Endothelial cell of umbilical vein (primary cell): Measurements from ENCODE around the gene RANBP2. TPM values are rescaled to one million over a fixed set of nuclear protein-coding genes. Genes with fewer than 3 reads are reported as not detected.
"Not testable (repeated sequence)": the region's sequence is repeated elsewhere in the genome, so short reads cannot be mapped to it uniquely, and the experiment has no call there.

Experiments used
- BruUV-seq: library from RNA; stranded (reverse); fragments of 400-500 nt; replicated peaks from 2 replicates; lab custom pipeline; 2021; lab: Mats Ljungman, UMichigan
- CTCF ChIA-PET: fragments of 300-600, 350-600 bp; sonication (Branson Sonifier 250); formaldehyde crosslinking; loops from one replicate; lab custom pipeline; 2021; ENCODE audit warnings: antibody characterized with exemption, inconsistent platforms; lab: Charles Lee
- POLR2A ChIA-PET: fragments of 300-600, 350-600 bp; sonication (Branson Sonifier 250); formaldehyde crosslinking; loops from one replicate; lab custom pipeline; 2021; ENCODE audit warnings: antibody characterized with exemption, inconsistent platforms; lab: Charles Lee
- DNase-seq: peaks from one replicate; pipeline ENCODE4 v3.0.0-alpha.2; 2011; ENCODE audit warnings: low read depth, low spot score
- FAIRE-seq: peaks from 2 replicates; lab custom pipeline; 2011; peaks lifted over from hg19 to GRCh38; lab: Jason Lieb, UNC
- H2AFZ ChIP-seq: 2 replicates; pipeline ENCODE4 v1.6.0; 2012; ENCODE audit warnings: low read depth, low read length, control low read depth, inconsistent platforms
- H3K27ac ChIP-seq: 2 replicates; pipeline ENCODE4 v1.5.1; 2011; ENCODE audit warnings: low read depth, mild to moderate bottlenecking, control low read depth, low read length, moderate library complexity; ENCODE audit not compliant: insufficient read depth
- H3K27me3 ChIP-seq, 2 experiments: 2 replicates each; pipeline versions ENCODE4 v1.6.0 to v1.6.1; 2011; ENCODE audit warnings: low read length in 2 of 2, mixed read lengths in 1 of 2; ENCODE audit not compliant: control insufficient read depth in 2 of 2, insufficient read depth in 2 of 2
- H3K36me3 ChIP-seq, 2 experiments: 2 replicates in 1 of 2; 3 replicates in 1 of 2; pipeline ENCODE4 v1.5.1; 2011; ENCODE audit warnings: low read length in 2 of 2, mild to moderate bottlenecking in 1 of 2, moderate library complexity in 1 of 2; ENCODE audit not compliant: control insufficient read depth in 2 of 2, insufficient read depth in 2 of 2; ENCODE audit errors: extremely low read depth in 1 of 2
- H3K4me1 ChIP-seq: 3 replicates; pipeline ENCODE4 v1.5.1; 2011; ENCODE audit warnings: mild to moderate bottlenecking, low read length; ENCODE audit not compliant: control insufficient read depth, insufficient read depth; ENCODE audit errors: extremely low read depth
- H3K4me2 ChIP-seq: 2 replicates; pipeline ENCODE4 v1.6.1; 2011; ENCODE audit warnings: low read length, control low read depth, mixed read lengths; ENCODE audit not compliant: insufficient read depth
- H3K4me3 ChIP-seq, 3 experiments: fragments of 200-600 bp in 1 of 3; sonication (generic), shearing (Covaris generic) in 1 of 3; replicated peaks in 1 of 3; 2 replicates each; pipeline ENCODE4 v1.5.1; 2011 to 2016; ENCODE audit warnings: control low read depth in 3 of 3, low read length in 3 of 3, mild to moderate bottlenecking in 2 of 3, inconsistent platforms in 1 of 3, low read depth in 1 of 3, moderate library complexity in 1 of 3; ENCODE audit not compliant: insufficient read depth in 1 of 3
- H3K79me2 ChIP-seq: 2 replicates; pipeline ENCODE4 v1.6.0; 2012; ENCODE audit warnings: low read length, inconsistent platforms; ENCODE audit not compliant: control insufficient read depth, insufficient read depth
- H3K9ac ChIP-seq: replicated peaks from 2 replicates; pipeline ENCODE3; 2011; ENCODE audit warnings: low read length, control low read depth; ENCODE audit not compliant: insufficient read depth; ENCODE audit errors: extremely low read depth
- H3K9me1 ChIP-seq: replicated peaks from 3 replicates; pipeline ENCODE4 v1.6.0; 2011; ENCODE audit warnings: mild to moderate bottlenecking, low read length; ENCODE audit not compliant: control insufficient read depth, insufficient read depth; ENCODE audit errors: extremely low read depth
- H3K9me3 ChIP-seq: replicated peaks from 2 replicates; pipeline ENCODE4 v1.5.1; 2012; ENCODE audit warnings: low read length, inconsistent platforms; ENCODE audit not compliant: control insufficient read depth, insufficient read depth
- H4K20me1 ChIP-seq: replicated peaks from 2 replicates; pipeline ENCODE3; 2011; ENCODE audit warnings: mild to moderate bottlenecking, low read length; ENCODE audit not compliant: control insufficient read depth, insufficient read depth; ENCODE audit errors: extremely low read depth
- CTCF ChIP-seq, 2 donors: IDR thresholded peaks; 1 replicate in 1 of 2; 2 replicates in 1 of 2; pipeline ENCODE4 v1.5.1; 2011; ENCODE audit warnings: low read length in 2 of 2, mild to moderate bottlenecking in 2 of 2, moderate library complexity in 2 of 2, control low read depth in 1 of 2, inconsistent platforms in 1 of 2, low read depth in 1 of 2; ENCODE audit not compliant: insufficient read depth in 1 of 2; ENCODE audit errors: extremely low read depth in 1 of 2
- EZH2 ChIP-seq: IDR thresholded peaks from 2 replicates; pipeline ENCODE4 v1.6.1; 2012; ENCODE audit warnings: borderline replicate concordance, low read depth, mild to moderate bottlenecking, moderate library complexity, low read length, inconsistent platforms; ENCODE audit not compliant: severe bottlenecking
- FOS ChIP-seq: IDR thresholded peaks from 2 replicates; pipeline ENCODE4 v1.6.1; 2011; ENCODE audit warnings: mild to moderate bottlenecking, low read length, moderate library complexity, borderline replicate concordance; ENCODE audit not compliant: insufficient read depth
- GATA2 ChIP-seq: IDR thresholded peaks from 2 replicates; pipeline ENCODE4 v1.7.0; 2011; ENCODE audit warnings: low read depth, mild to moderate bottlenecking, moderate library complexity, mixed read lengths, low read length; ENCODE audit not compliant: insufficient read length, insufficient read depth
- JUN ChIP-seq: IDR thresholded peaks from 2 replicates; pipeline ENCODE4 v1.6.1; 2011; ENCODE audit warnings: borderline replicate concordance, low read depth; ENCODE audit not compliant: insufficient read length, insufficient read depth
- MYC ChIP-seq: IDR thresholded peaks from one replicate; pipeline ENCODE4 v1.6.1; 2011; ENCODE audit warnings: mild to moderate bottlenecking, low read depth, low read length
- POLR2A ChIP-seq: IDR thresholded peaks from 2 replicates; pipeline ENCODE4 v1.6.1; 2012; ENCODE audit warnings: low read depth, mild to moderate bottlenecking, control low read depth, low read length
- POLR2AphosphoS5 ChIP-seq: IDR thresholded peaks from 2 replicates; pipeline ENCODE4 v1.6.1; 2012; ENCODE audit warnings: low read depth, mild to moderate bottlenecking, control low read depth, low read length, moderate library complexity; ENCODE audit not compliant: insufficient read depth
- dilution Hi-C: fragments of 300-500 bp; cut with MboI; formaldehyde crosslinking; loops from one replicate; pipeline ENCODE4 v1.15.0; 2019; ENCODE audit warnings: low sequenced_read_pairs; ENCODE audit not compliant: extremely low pct_ligation_motif_present
- intact Hi-C: fragments of 100-400 bp; cut with micrococcal nuclease; formaldehyde crosslinking; loops from one replicate; pipeline ENCODE4 v1.10.0; 2022
- polyA plus RNA-seq, 4 experiments: library from polyadenylated mRNA; depleted of rRNA in 3 of 4; stranded (reverse) in 3 of 4; unstranded in 1 of 4; fragments of >200 nt; gene quantifications; 2 replicates each; pipeline versions ENCODE4 v1.2.1 to v1.2.3, GENCODE V29; 2011 to 2012; ENCODE audit warnings: missing spikeins in 1 of 4
- total RNA-seq: library from RNA; stranded (reverse); gene quantifications from 2 replicates; pipeline ENCODE4 v1.2.3, GENCODE V29; 2021
- TF ChIP-seq, protein P1 (sequence below): IDR thresholded peaks from 2 replicates; pipeline ENCODE4 v1.6.1; 2011; ENCODE audit not compliant: insufficient read depth, insufficient read length

The RANBP2 gene
- total and polyA plus RNA-seq, 2 donors (not counting 3 experiments of a cell fraction or from before 2014, with no cell fraction given), result 7.2 to 79.4 TPM

- H3K79me2 ChIP-seq, BruUV-seq, H3K9me3 ChIP-seq, POLR2A ChIA-PET, H3K9ac ChIP-seq, H4K20me1 ChIP-seq, H2AFZ ChIP-seq, H3K27me3 ChIP-seq, CTCF ChIA-PET, DNase-seq, H3K4me2 ChIP-seq, dilution Hi-C loops, intact Hi-C loops, FAIRE-seq, H3K4me1 ChIP-seq, H3K9me1 ChIP-seq, H3K4me3 ChIP-seq, H3K27ac ChIP-seq: not testable (repeated sequence)
- peaks cover 21 to 39% of the 10 kb centered on the region in 2 experiments for H3K36me3 ChIP-seq
Measured at GRCh38 chr2:108767859-108768258, 48.6 kb downstream of the RANBP2 start.

DNA sequence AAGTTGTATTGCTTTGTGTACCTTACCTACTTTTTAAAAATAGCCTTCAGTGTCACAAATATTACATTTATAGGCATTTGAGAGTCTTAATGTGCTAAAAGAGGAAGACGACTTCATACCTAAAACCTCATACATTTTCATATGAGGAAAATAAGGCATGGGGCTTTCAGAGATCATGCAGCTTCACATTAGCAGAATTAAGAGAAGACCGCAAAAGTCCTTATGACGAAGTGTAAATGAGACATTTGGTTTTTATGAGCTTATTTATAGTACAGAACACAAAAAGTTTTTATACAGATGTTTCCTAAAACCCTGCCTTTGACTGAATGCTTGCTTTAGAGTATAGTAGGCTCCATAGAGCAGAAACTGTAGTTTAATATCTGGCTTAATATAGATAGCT lies 57.2 kb downstream of the RANBP2 start:
- peaks cover 7 to 38% of the 10 kb centered on the region in 2 experiments for H3K36me3 ChIP-seq
- TF ChIP-seq EZH2 (no peak), CTCF (IDR thresholded peaks at IDR 0.05; ENCODE audit: extremely low read depth in 1 of 2, insufficient read depth in 1 of 2, low read depth in 1 of 2, low read length in 2 of 2) (no peak), POLR2AphosphoS5 (no peak), GATA2 (no peak), FOS (no peak), JUN (no peak), POLR2A (no peak), MYC (no peak)
- TF ChIP-seq, protein P1, sequence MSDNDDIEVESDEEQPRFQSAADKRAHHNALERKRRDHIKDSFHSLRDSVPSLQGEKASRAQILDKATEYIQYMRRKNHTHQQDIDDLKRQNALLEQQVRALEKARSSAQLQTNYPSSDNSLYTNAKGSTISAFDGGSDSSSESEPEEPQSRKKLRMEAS, result no peak
- H2AFZ ChIP-seq, result no peak overlapping the region
- no peaks in the 10 kb centered on the region for H3K79me2 ChIP-seq
- no peaks in the 10 kb centered on the region for H3K27me3 ChIP-seq
- dilution Hi-C loops (no loop called here), intact Hi-C loops (no loop called here)
- H4K20me1 ChIP-seq, result peaks cover 2% of the 10 kb centered on the region
- no peak for DNase-seq
- H3K4me1 ChIP-seq, result no peaks in the 10 kb centered on the region
- no TSS peak for BruUV-seq
- no peaks in the 10 kb centered on the region for H3K9me3 ChIP-seq
- no peak for FAIRE-seq
- CTCF ChIA-PET, result interaction anchor here (1.1 kb wide), 1 partner anchor 9 kb away, joined by 5 read pairs; no protein-coding TSS in a partner anchor
- H3K9me1 ChIP-seq, result no peaks in the 10 kb centered on the region
- POLR2A ChIA-PET, result no interaction called here
- H3K4me2 ChIP-seq, result no peak overlapping the region
- H3K4me3 ChIP-seq, result no peak overlapping the region
- H3K27ac ChIP-seq, result no peak overlapping the region
- H3K9ac ChIP-seq, result no peak overlapping the region
